Measurements from ENCODE around the gene HIVEP3. TPM values are rescaled to one million over a fixed set of nuclear protein-coding genes. Genes with fewer than 3 reads are reported as not detected.

HIVEP3 gene
- total RNA-seq, 1 donor from 2014 or later, result 0.37 TPM

DNA sequence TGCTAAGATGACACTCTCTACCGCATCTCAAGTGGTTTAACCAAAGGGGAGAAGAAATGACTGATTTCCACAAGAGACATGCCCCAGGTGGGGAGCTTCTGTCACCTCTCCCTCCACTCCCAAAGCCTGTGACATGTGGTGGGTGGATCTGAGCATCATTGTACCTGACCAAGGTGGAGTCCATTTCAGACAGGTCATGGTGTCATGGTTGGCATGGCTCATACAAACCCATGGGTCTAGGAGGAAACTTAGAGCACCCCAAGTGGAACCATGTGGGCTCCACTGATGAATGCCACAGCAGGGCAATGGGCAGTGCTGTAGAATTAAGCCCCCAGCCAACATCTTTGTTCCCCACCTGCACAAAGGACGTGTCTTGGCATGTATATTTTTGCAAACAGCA is 302.7 kb downstream of the HIVEP3 start:
- H3K79me2 ChIP-seq (ENCODE audit: low read depth), result no peaks in the 10 kb centered on the region
- no peaks in the 10 kb centered on the region for H3K36me3 ChIP-seq
- no peak overlapping the region for H3K4me2 ChIP-seq
- no peak overlapping the region for H3K9ac ChIP-seq
- H2AFZ ChIP-seq (replicated peaks), result no peak overlapping the region
- no peak overlapping the region for H3K4me3 ChIP-seq
- TF ChIP-seq EZH2 (IDR thresholded peaks at IDR 0.05), result no peak
- no peak for TF ChIP-seq EZH2phosphoT487 (IDR thresholded peaks at IDR 0.05)
- TF ChIP-seq, protein P1, sequence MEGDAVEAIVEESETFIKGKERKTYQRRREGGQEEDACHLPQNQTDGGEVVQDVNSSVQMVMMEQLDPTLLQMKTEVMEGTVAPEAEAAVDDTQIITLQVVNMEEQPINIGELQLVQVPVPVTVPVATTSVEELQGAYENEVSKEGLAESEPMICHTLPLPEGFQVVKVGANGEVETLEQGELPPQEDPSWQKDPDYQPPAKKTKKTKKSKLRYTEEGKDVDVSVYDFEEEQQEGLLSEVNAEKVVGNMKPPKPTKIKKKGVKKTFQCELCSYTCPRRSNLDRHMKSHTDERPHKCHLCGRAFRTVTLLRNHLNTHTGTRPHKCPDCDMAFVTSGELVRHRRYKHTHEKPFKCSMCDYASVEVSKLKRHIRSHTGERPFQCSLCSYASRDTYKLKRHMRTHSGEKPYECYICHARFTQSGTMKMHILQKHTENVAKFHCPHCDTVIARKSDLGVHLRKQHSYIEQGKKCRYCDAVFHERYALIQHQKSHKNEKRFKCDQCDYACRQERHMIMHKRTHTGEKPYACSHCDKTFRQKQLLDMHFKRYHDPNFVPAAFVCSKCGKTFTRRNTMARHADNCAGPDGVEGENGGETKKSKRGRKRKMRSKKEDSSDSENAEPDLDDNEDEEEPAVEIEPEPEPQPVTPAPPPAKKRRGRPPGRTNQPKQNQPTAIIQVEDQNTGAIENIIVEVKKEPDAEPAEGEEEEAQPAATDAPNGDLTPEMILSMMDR (IDR thresholded peaks at IDR 0.05), result no peak
- H3K4me1 ChIP-seq, result peaks cover 9% of the 10 kb centered on the region
- H3K27ac ChIP-seq, result no peak overlapping the region
- Mint-ChIP-seq H3K27ac (no peak overlapping the region), H3K36me3 (no peaks in the 10 kb centered on the region), H3K4me3 (no peak overlapping the region), H3K27me3 (ENCODE audit: insufficient read depth, low read depth) (no peaks in the 10 kb centered on the region), H3K9me3 (no peaks in the 10 kb centered on the region), H3K4me1 (peaks cover 12% of the 10 kb centered on the region)
- no peaks in the 10 kb centered on the region for H4K20me1 ChIP-seq (ENCODE audit: low read depth)
- no peaks in the 10 kb centered on the region for H3K27me3 ChIP-seq
- H3K9me3 ChIP-seq (ENCODE audit: low read depth), result no peaks in the 10 kb centered on the region
- no peak for DNase-seq (ENCODE audit: low spot score)
- H3F3A ChIP-seq (ENCODE audit: low read depth), result no peaks in the 10 kb centered on the region

DNA sequence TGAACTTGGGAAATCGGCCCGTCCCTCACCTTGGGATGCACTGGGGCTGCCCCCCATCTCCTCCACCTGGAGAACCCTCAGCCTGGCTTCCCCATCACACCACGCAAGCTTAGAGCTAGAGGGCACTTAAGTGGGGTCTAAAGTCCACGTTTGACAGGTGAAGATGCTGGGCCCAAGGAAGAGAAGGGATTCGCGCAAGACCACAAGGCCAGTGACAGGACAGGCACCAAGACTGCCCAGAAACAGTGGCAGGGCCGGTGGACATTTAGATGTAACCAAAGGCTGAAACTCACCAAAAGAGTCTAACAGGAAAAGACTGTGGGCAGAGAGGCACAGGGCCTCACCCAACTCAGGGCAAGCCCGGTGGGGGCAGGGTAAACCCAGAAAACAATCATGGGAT is 303.4 kb downstream of the HIVEP3 start:
- H3K9me3 ChIP-seq (ENCODE audit: low read depth), result no peaks in the 10 kb centered on the region
- H4K20me1 ChIP-seq (ENCODE audit: low read depth), result no peaks in the 10 kb centered on the region
- no peaks in the 10 kb centered on the region for H3K79me2 ChIP-seq (ENCODE audit: low read depth)
- no peak overlapping the region for H3K27ac ChIP-seq
- no peak overlapping the region for H3K4me3 Mint-ChIP-seq
- no peaks in the 10 kb centered on the region for H3K27me3 Mint-ChIP-seq (ENCODE audit: insufficient read depth, low read depth)
- TF ChIP-seq EZH2phosphoT487 (IDR thresholded peaks at IDR 0.05) (no peak), EZH2 (IDR thresholded peaks at IDR 0.05) (no peak)
- TF ChIP-seq, protein P1 (IDR thresholded peaks at IDR 0.05), result no peak
- DNase-seq (ENCODE audit: low spot score), result no peak
- no peak overlapping the region for H3K4me2 ChIP-seq
- no peaks in the 10 kb centered on the region for H3K36me3 Mint-ChIP-seq
- peaks cover 9% of the 10 kb centered on the region for H3K4me1 Mint-ChIP-seq
- H2AFZ ChIP-seq (replicated peaks), result no peak overlapping the region
- H3F3A ChIP-seq (ENCODE audit: low read depth), result no peaks in the 10 kb centered on the region
- H3K4me3 ChIP-seq, result no peak overlapping the region
- H3K4me1 ChIP-seq, result peaks cover 9% of the 10 kb centered on the region
- H3K27ac Mint-ChIP-seq, result no peak overlapping the region
- H3K9ac ChIP-seq, result no peak overlapping the region
- H3K36me3 ChIP-seq, result no peaks in the 10 kb centered on the region
- no peaks in the 10 kb centered on the region for H3K9me3 Mint-ChIP-seq
- H3K27me3 ChIP-seq, result no peaks in the 10 kb centered on the region

DNA sequence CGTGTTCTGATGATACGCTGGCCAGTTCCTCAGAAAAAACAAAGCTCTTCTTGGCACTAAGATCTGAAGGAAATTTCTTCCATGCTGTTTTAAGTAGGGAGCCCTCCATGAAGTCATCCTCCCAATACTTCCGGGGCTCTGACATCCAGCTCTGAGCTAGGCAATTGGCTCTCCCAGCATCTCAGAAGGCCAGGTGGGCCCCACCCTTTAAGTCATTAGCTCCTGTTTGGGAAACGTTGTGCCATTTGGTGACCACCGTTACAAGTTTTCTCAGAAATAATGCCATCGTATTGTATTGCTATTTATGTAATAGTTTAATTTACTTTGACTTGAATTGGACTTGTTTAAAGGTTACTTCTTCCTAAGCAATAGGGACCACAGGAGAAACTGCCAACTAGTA is 303.9 kb downstream of the HIVEP3 start:
- no peak overlapping the region for H3K9ac ChIP-seq
- no peak overlapping the region for H2AFZ ChIP-seq (replicated peaks)
- H3K79me2 ChIP-seq (ENCODE audit: low read depth), result no peaks in the 10 kb centered on the region
- Mint-ChIP-seq H3K27ac (no peak overlapping the region), H3K36me3 (no peaks in the 10 kb centered on the region), H3K9me3 (no peaks in the 10 kb centered on the region), H3K27me3 (ENCODE audit: insufficient read depth, low read depth) (no peaks in the 10 kb centered on the region), H3K4me3 (no peak overlapping the region), H3K4me1 (peaks cover 7% of the 10 kb centered on the region)
- H3K27me3 ChIP-seq, result no peaks in the 10 kb centered on the region
- H3K4me1 ChIP-seq, result peaks cover 5% of the 10 kb centered on the region
- H3K4me3 ChIP-seq, result no peak overlapping the region
- H3K36me3 ChIP-seq, result no peaks in the 10 kb centered on the region
- no peak for DNase-seq (ENCODE audit: low spot score)
- no peak overlapping the region for H3K27ac ChIP-seq
- H4K20me1 ChIP-seq (ENCODE audit: low read depth), result no peaks in the 10 kb centered on the region
- H3K4me2 ChIP-seq, result no peak overlapping the region
- H3K9me3 ChIP-seq (ENCODE audit: low read depth), result no peaks in the 10 kb centered on the region
- TF ChIP-seq, protein P1 (IDR thresholded peaks at IDR 0.05), result no peak
- no peak for TF ChIP-seq EZH2 (IDR thresholded peaks at IDR 0.05)
- TF ChIP-seq EZH2phosphoT487 (IDR thresholded peaks at IDR 0.05), result no peak
- H3F3A ChIP-seq (ENCODE audit: low read depth), result no peaks in the 10 kb centered on the region
